Lung (tissue), 12 donors: ENCODE results near the gene SIGLEC14. TPM values are rescaled to one million over a fixed set of nuclear protein-coding genes. Genes with fewer than 3 reads are reported as not detected.

Experiments used
- ATAC-seq: fragments of 200-7000 bp; cut with Tn5 transposase; one replicate; pipeline ENCODE4 v1.9.1; 2020; ENCODE audit warnings: moderate number of reproducible peaks; ENCODE audit not compliant: insufficient read depth, low FRiP score
- DNase-seq, 3 donors: peaks; one replicate each; pipeline ENCODE4 v3.0.0-alpha.2; 2013 to 2017
- H3K27ac ChIP-seq, 2 donors: one replicate each; pipeline ENCODE4 v1.5.1; 2013; ENCODE audit warnings: mild to moderate bottlenecking in 2 of 2, moderate library complexity in 2 of 2, control low read depth in 1 of 2, inconsistent platforms in 1 of 2, low read depth in 1 of 2, low read length in 1 of 2
- H3K27me3 ChIP-seq, 3 donors: one replicate each; pipeline ENCODE4 v1.5.1; 2013; ENCODE audit warnings: low read length in 2 of 3; ENCODE audit not compliant: control insufficient read depth in 3 of 3, insufficient read depth in 3 of 3
- H3K36me3 ChIP-seq, 4 donors: one replicate each; pipeline ENCODE4 v1.5.1; 2013; ENCODE audit warnings: low read length in 4 of 4, mild to moderate bottlenecking in 1 of 4, moderate library complexity in 1 of 4; ENCODE audit not compliant: control insufficient read depth in 4 of 4, insufficient read depth in 4 of 4
- H3K4me1 ChIP-seq, 5 donors: one replicate each; pipeline ENCODE4 v1.5.1; 2013; ENCODE audit warnings: low read length in 5 of 5, mild to moderate bottlenecking in 2 of 5, moderate library complexity in 1 of 5; ENCODE audit not compliant: control insufficient read depth in 5 of 5, insufficient read depth in 5 of 5
- H3K4me3 ChIP-seq: one replicate; pipeline ENCODE4 v1.5.1; 2013; ENCODE audit warnings: mild to moderate bottlenecking, control low read depth, moderate library complexity
- H3K9ac ChIP-seq, 2 donors: one replicate each; pipeline ENCODE4 v1.5.1; 2013; ENCODE audit warnings: low read length in 2 of 2, control low read depth in 1 of 2; ENCODE audit not compliant: insufficient read depth in 1 of 2
- H3K9me3 ChIP-seq, 4 donors: one replicate each; pipeline ENCODE4 v1.5.1; 2013; ENCODE audit warnings: low read length in 3 of 4, mild to moderate bottlenecking in 1 of 4, moderate library complexity in 1 of 4; ENCODE audit not compliant: control insufficient read depth in 4 of 4, insufficient read depth in 3 of 4
- CTCF ChIP-seq: IDR thresholded peaks from 2 replicates; pipeline ENCODE4 v1.5.1; 2012; ENCODE audit warnings: mild to moderate bottlenecking; ENCODE audit errors: control extremely low read depth, extremely low read depth
- WGBS, 2 donors: extraction: QIAGEN DNeasy Blood & Tissue Kit; methylation state at CpG; one replicate each; pipeline ENCODE4 v1.1.7; 2013; 5-methylcytosine and 5-hydroxymethylcytosine counted together
- polyA plus RNA-seq, 2 donors: library from polyadenylated mRNA; stranded (reverse); fragments of 200-250 nt; gene quantifications; one replicate each; pipeline ENCODE4 v1.2.1, GENCODE V29; 2013
- total RNA-seq, 2 donors: library from RNA; depleted of rRNA in 1 of 2; stranded (reverse); fragments of >200 nt in 1 of 2; gene quantifications; one replicate each; pipeline ENCODE4 v1.2.1, GENCODE V29; 2014 to 2021
- donor health status: control.
- donor health status: control.
- donor health status: Bipolar disorder and iron deficiency.
- donor health status: healthy.
- donor health status: DM: yes; HTN: yes; CAD: no.

Gene SIGLEC14
- total and polyA plus RNA-seq, 4 donors: 2.7 to 101 (median 24.6) TPM

GRCh38 chr19:51668216-51668615 is 21.6 kb upstream of the SIGLEC14 start:
- no peaks in the 10 kb centered on the region for H3K4me1 ChIP-seq

GRCh38 chr19:51664997-51665396 is 18.4 kb upstream of the SIGLEC14 start:
- WGBS, 2 donors: 63 to 64% methylated on average over 3 of the region's 3 CpGs
- H3K9ac ChIP-seq: no peak overlapping the region
- no peak for DNase-seq
- H3K4me3 ChIP-seq: no peak overlapping the region
- no peak for ATAC-seq
- H3K36me3 ChIP-seq: no peaks in the 10 kb centered on the region
- H3K27me3 ChIP-seq: peaks cover 0 to 10% (median 5%) of the 10 kb centered on the region in 3 donors
- no peak for TF ChIP-seq CTCF
- H3K9me3 ChIP-seq: no peaks in the 10 kb centered on the region
- H3K27ac ChIP-seq: no peak overlapping the region
- no peaks in the 10 kb centered on the region for H3K4me1 ChIP-seq

More at GRCh38 chr19:51668216-51668615, 21.6 kb upstream of the SIGLEC14 start:
- Histone ChIP-seq H3K4me3 (no peak overlapping the region), H3K9me3 (no peaks in the 10 kb centered on the region), H3K36me3 (no peaks in the 10 kb centered on the region), H3K27ac (no peak overlapping the region), H3K27me3 (peaks cover 0 to 7% (median 2%) of the 10 kb centered on the region in 3 donors), H3K9ac (no peak overlapping the region)
- no peak for TF ChIP-seq CTCF
- 67 to 75% methylated on average over 3 of the region's 3 CpGs for WGBS, 2 donors
- no peak for DNase-seq
- no peak for ATAC-seq

- H3K9me3 ChIP-seq: no peaks in the 10 kb centered on the region
- no peaks in the 10 kb centered on the region for H3K4me1 ChIP-seq
- no peak overlapping the region for H3K4me3 ChIP-seq
- peaks cover 0 to 10% (median 5%) of the 10 kb centered on the region in 3 donors for H3K27me3 ChIP-seq
- no peak for ATAC-seq
- no peak overlapping the region for H3K9ac ChIP-seq
- DNase-seq: no peak
- H3K27ac ChIP-seq: no peak overlapping the region
- TF ChIP-seq CTCF: no peak
- WGBS, 2 donors: 29 to 47% methylated on average over 1 of the region's 1 CpG
- H3K36me3 ChIP-seq: no peaks in the 10 kb centered on the region
Measured at GRCh38 chr19:51664131-51664530, 17.5 kb upstream of the SIGLEC14 start.

GRCh38 chr19:51663650-51664049 is 17.0 kb upstream of the SIGLEC14 start:
- Histone ChIP-seq H3K4me3 (no peak overlapping the region), H3K9ac (no peak overlapping the region), H3K4me1 (no peaks in the 10 kb centered on the region), H3K9me3 (no peaks in the 10 kb centered on the region), H3K27me3 (peaks cover 0 to 10% (median 5%) of the 10 kb centered on the region in 3 donors), H3K36me3 (no peaks in the 10 kb centered on the region), H3K27ac (no peak overlapping the region)
- 48 to 66% methylated on average over 3 of the region's 3 CpGs for WGBS, 2 donors
- TF ChIP-seq CTCF: no peak
- no peak for ATAC-seq
- no peak for DNase-seq
